ENCODE results near the gene EXOC3L4.

Gene EXOC3L4

GRCh38 chr14:103070971-103071542, 23.5 kb upstream of the EXOC3L4 start:
- ATAC-seq: no peak
- TF ChIP-seq ZFP3 (CRISPR knock-in tag; IDR thresholded peaks at IDR 0.05): no peak
- TF ChIP-seq ZNF70 (CRISPR knock-in tag; IDR thresholded peaks at IDR 0.05): no peak
- TF ChIP-seq TSHZ2 (CRISPR knock-in tag; IDR thresholded peaks at IDR 0.05): no peak
- no peak for TF ChIP-seq GLIS3 (CRISPR knock-in tag; IDR thresholded peaks at IDR 0.05)

GRCh38 chr14:103071544-103072251, 22.8 kb upstream of the EXOC3L4 start:
- no peak for TF ChIP-seq OSR1 (CRISPR knock-in tag; IDR thresholded peaks at IDR 0.05)
- TF ChIP-seq PPARA (CRISPR knock-in tag; IDR thresholded peaks at IDR 0.05; ENCODE audit: borderline replicate concordance): no peak
- no peak for TF ChIP-seq SNAI2 (CRISPR knock-in tag; IDR thresholded peaks at IDR 0.05)
- TF ChIP-seq ZNF8 (CRISPR knock-in tag; IDR thresholded peaks at IDR 0.05): no peak
- TF ChIP-seq ESRRG (CRISPR knock-in tag; IDR thresholded peaks at IDR 0.05): no peak
- no peak for TF ChIP-seq ZC3H10 (CRISPR knock-in tag; IDR thresholded peaks at IDR 0.05)
- TF ChIP-seq PATZ1 (CRISPR knock-in tag; IDR thresholded peaks at IDR 0.05; ENCODE audit: borderline replicate concordance): no peak
- no peak for TF ChIP-seq ARNTL (CRISPR knock-in tag; IDR thresholded peaks at IDR 0.05; ENCODE audit: borderline replicate concordance, low read depth)

GRCh38 chr14:103072595-103073366, 21.7 kb upstream of the EXOC3L4 start:
- TF ChIP-seq ZNF70 (CRISPR knock-in tag; IDR thresholded peaks at IDR 0.05) (no peak), RARB (CRISPR knock-in tag; IDR thresholded peaks at IDR 0.05) (no peak), CSDC2 (CRISPR knock-in tag; IDR thresholded peaks at IDR 0.05) (no peak), TOX (CRISPR knock-in tag; IDR thresholded peaks at IDR 0.05; ENCODE audit: borderline replicate concordance) (no peak), ZNF8 (CRISPR knock-in tag; IDR thresholded peaks at IDR 0.05) (no peak), PPARA (CRISPR knock-in tag; IDR thresholded peaks at IDR 0.05; ENCODE audit: borderline replicate concordance) (no peak), ESRRG (CRISPR knock-in tag; IDR thresholded peaks at IDR 0.05) (no peak), TSHZ2 (CRISPR knock-in tag; IDR thresholded peaks at IDR 0.05) (no peak), BACH2 (CRISPR knock-in tag; IDR thresholded peaks at IDR 0.05; ENCODE audit: borderline replicate concordance) (no peak), CSRNP3 (CRISPR knock-in tag; IDR thresholded peaks at IDR 0.05) (no peak), POU6F1 (CRISPR knock-in tag; IDR thresholded peaks at IDR 0.05; ENCODE audit: borderline replicate concordance, low read depth) (no peak), ZFP3 (CRISPR knock-in tag; IDR thresholded peaks at IDR 0.05) (no peak), PATZ1 (CRISPR knock-in tag; IDR thresholded peaks at IDR 0.05; ENCODE audit: borderline replicate concordance) (no peak), GLIS3 (CRISPR knock-in tag; IDR thresholded peaks at IDR 0.05) (no peak), ZNF565 (CRISPR knock-in tag; conservative IDR thresholded peaks at IDR 0.05; ENCODE audit: low read depth) (no peak), ARNTL (CRISPR knock-in tag; IDR thresholded peaks at IDR 0.05; ENCODE audit: borderline replicate concordance, low read depth) (no peak), SNAI2 (CRISPR knock-in tag; IDR thresholded peaks at IDR 0.05) (no peak), ZC3H10 (CRISPR knock-in tag; IDR thresholded peaks at IDR 0.05) (no peak), CREB5 (CRISPR knock-in tag; IDR thresholded peaks at IDR 0.05; ENCODE audit: low read depth) (no peak)
- no peak for ATAC-seq

More at GRCh38 chr14:103071544-103072251, 22.8 kb upstream of the EXOC3L4 start:
- no peak for ATAC-seq
